NCI-H2081 treated with DMSO at 0.1 percent for 48 hours (cell line): ENCODE results near the gene BRMS1L.
"Not testable (repeated sequence)": the region's sequence is repeated elsewhere in the genome, so short reads cannot be mapped to it uniquely, and the experiment has no call there.

Source experiments
- DNase-seq: peaks from one replicate; lab custom pipeline; 2025; lab: John Stamatoyannopoulos, UW

Gene BRMS1L, protein sequence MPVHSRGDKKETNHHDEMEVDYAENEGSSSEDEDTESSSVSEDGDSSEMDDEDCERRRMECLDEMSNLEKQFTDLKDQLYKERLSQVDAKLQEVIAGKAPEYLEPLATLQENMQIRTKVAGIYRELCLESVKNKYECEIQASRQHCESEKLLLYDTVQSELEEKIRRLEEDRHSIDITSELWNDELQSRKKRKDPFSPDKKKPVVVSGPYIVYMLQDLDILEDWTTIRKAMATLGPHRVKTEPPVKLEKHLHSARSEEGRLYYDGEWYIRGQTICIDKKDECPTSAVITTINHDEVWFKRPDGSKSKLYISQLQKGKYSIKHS

DNA sequence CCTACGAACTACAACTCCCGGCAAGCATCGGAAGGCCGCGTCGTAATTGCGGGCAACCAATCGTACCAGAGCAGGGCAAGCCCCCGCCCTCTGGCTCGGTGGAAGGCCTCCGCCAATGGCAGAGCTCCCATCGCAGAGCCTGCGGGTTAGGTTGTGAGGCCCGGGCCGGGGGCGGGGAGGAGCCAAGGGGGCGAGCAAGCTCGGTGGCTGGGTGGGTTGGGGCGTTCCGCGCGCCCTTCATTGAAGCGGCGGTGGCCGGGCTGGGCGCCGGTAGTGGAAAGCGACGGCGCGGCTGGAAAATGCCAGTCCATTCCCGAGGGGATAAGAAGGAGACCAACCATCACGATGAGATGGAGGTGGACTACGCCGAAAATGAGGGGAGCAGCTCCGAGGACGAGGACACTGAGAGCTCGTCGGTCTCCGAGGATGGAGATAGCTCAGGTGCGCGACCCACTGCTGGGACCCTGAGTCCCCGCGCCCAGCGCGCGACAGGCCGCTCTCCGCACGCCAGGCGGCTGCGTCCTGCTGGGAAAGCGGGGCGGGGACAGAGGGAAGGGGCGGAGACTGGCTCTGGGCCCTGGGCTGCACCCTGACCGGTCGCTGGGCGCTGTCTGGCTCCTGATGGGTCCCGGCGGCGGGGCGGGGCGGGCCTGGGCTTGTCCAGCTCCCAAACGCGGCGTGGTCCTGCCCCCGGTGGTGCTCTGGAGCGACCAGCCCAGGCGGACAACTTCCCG, at the start of gene BRMS1L:
Gene BRMS1L, plus strand, starts transcription at position 121 of the 734 bp plus-strand sequence. Its CDS starts 179 bp downstream, at position 300.
- DNase-seq = peak; percentile 94

DNA sequence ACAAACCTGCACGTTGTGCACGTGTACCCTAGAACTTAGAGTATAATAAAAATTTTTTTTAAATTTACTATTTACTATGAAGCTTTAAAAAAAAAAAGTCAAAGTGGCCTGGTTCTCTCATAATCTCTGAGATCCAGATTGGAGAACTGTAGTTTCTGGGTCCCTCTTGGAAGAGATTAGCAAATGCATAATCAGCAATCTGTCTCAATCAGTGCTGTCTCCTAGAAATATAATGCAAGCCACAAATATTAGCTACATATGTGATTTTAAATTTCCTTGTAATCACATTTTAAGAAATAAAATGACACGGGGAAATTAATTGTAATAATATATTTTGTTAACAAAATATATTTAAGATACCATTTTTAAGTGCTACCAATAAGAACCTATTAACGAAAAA, 49.3 kb upstream of the BRMS1L start:
- no peak for DNase-seq

DNA sequence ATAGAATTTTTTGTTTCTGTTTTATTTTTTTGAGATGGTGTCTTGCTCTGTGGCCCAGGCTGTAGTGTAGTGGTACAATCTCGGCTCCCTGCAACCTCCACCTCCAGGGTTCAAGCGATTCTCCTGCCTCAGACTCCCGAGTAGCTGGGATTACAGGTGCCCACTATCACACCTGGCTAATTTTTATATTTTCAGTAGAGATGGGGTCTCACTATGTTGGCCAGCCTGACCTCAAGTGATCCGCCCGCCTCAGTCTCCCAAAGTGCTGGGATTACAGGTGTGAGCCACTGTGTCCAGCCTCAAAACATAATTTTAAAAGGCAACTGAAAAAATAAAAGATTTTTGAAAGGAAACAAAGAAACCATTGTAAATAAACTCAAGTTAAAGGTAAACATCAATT, 48.6 kb upstream of the BRMS1L start:
- DNase-seq = not testable (repeated sequence)

DNA sequence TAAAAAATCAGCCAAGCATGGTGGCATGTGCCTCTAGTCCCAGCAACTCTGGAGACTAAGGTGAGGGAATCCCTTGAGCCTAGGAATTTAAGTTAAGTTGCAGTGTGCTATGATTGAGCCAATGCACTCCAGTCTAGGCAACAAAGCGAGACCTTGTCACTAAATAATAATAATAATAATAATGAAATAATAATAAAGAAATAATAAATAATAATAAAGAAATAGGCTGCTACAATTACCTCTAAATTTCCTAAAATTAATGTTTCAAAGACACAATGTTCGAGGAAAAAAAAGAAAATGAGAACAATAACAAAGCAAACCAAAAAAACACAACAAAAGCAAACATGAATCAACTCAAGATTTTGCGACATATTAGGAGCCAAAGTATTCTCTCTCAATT, 46.8 kb upstream of the BRMS1L start:
- DNase-seq = no peak

DNA sequence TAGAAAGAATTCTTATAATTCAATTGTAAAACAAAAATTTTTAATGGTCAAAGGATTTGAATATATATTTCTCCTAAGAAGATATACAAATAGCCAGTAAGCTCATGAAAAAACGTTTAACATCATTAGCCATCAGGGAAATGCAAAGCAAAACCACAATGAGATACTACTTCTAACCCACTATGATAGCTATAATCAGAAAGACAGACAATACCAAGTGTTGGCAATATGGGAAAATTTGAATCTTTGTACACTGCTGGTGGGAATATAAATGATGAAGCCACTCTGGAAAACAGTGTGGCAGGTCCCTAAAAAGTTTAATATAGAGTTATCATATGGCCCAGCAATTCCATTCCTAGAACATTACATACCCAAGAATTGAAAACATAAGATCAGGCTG, 42.4 kb upstream of the BRMS1L start:
- DNase-seq = no peak

DNA sequence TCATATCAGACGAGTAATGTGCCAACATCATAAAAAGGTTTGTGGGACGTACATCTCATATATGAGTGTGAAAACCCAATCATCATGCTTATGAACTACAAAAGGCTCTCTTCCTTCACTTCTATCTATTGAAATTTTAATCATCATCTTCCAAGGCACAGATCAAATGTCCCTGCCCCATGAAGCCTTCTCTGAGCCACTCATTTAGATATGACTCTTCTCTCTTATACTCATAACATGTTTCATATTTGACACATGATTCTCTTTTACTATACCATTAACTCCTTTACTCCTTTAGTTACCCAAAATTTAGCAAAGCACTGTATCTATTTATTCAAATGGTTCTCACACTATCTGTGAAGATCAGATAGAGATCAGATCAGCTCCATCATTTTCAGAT, 39.3 kb upstream of the BRMS1L start:
- DNase-seq = no peak

DNA sequence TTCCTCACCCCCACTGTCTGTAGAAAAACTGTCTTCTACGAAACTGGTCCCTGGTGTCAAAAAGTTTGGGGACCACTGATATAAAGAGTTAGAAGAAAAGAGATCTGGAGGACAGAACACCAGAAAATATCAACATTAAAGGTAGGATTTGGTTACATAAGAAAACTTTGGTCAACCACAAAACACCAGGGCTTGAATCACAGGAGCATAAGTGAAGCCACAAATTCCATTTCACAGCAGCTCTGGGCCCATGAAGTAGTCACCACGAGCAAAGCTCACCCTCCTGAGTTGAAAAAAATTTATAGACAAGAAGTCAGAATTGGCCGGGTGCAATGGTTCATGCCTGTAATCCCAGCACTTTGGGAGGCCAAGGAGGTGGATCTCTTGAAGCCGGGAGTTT, 36.5 kb upstream of the BRMS1L start:
- DNase-seq = no peak

DNA sequence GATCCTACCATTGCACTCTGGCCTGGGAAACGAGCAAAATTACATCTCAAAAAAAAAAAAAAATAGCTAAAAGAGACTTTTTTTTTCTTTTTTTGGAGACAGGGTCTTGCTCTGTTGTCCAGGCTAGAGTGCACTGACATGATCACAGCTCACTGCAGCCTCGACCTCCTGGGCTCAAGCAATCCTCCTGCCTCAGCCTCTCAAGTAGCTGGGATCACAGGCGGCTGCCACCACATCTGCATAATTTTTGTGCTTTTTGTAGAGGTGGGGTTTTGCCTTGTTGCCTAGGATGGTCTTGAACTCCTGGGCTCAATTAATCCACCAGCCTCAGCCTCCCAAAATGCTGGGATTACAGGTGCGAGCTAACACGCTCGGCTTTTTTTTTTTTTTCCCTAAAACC, 28.3 kb upstream of the BRMS1L start:
- no peak for DNase-seq

DNA sequence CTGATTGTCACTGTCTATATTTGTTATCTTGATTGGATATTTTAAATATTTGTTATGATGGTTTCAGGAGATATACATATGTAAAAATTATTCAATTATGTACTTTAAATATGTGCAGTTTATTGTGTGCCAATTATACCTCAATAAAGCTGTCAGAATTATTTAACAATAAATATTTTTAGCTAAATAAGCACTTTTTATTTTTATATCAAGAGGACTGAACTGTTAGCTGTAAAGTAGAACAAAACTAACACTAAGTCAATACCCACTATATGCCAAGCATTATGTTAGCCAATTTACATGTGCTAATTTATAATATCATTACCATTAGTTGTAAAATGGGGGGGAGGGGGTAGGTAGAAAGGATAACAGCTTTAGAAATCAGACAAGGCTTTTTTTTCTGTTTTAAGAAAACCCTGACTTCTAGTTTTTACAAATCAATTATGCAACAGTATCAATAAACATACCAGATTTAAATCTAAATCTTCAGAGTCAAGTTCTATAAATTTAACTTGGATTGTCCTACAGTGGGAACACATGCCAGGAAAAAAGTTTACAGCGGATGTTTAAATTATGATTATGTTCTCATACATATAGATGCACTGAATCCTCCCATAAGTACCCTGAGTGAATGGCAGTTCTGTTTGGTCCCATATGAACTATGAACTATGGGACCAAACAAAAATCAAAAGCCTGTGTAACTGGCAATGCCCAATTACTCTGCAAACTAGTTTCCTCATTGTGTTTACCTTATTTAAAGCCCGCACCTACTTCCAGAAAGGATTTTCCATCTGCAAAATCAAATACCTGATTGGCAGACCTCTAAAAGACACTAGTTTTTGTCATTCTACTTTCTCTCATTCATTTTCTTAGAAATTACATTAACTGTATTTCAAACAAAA, 19.9 kb upstream of the BRMS1L start:
- no peak for DNase-seq

DNA sequence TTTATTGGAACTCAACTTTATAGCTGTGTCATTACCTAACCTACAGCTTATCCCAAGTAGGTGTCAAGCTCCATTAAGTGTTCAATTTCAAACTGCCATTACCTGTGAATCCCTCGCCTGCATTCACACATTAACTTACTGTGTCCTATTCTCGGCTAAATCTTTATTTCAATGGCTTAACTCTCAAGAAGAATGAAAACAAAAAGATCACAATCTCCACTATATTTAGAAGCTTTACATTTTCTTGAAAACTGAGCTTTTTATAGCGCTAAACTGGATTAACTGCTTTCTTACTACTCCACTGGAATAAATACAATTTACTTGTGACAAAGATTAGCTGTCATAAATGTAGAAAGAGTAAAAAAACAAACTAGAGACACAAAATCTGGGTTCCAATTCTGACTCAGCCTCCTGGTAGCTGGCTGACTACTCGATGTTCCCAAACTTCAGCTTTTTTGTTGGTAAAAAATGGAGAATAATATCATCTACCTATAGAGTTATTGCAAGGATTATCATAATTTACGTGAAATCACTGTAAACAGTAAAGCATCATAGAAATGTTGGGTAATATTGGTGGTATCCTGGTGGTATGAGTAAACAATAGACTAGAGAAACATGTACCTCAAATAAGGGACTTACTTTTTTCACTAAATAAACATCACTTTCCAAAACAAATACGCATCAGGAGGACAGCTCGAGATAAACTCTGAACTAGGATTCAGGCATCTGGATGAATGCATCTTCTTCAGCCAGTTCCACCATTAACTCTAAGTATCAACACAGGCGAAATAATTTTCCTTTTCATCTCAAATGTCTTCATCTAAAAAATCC, 18.8 kb upstream of the BRMS1L start:
- no peak for DNase-seq

DNA sequence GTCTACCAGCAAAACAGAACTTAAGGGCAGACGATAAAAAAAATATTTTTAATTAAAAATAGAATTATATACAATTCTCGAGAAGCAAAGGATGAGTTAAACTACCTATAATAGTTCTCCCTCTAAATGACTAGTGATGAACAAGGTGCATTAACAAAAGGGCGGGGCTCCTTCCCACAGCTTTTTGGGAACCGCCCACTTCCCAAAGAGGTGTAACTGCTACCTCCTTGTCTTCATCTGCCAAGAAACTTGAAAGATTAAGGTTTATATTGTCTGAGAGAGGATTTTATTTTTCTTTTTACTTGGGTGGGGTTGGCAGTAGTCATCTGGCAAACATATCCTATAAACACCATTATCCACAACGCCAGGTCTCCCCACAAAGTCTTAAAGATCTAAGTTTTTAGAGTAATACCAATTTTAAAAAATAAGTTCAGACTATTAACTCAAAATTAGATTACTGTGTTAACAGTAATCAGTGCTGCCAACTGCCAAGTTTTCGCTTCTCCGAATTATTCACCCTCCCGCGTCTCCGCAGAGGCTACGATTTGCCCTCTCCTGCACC, 18.0 kb upstream of the BRMS1L start:
- DNase-seq = no peak

DNA sequence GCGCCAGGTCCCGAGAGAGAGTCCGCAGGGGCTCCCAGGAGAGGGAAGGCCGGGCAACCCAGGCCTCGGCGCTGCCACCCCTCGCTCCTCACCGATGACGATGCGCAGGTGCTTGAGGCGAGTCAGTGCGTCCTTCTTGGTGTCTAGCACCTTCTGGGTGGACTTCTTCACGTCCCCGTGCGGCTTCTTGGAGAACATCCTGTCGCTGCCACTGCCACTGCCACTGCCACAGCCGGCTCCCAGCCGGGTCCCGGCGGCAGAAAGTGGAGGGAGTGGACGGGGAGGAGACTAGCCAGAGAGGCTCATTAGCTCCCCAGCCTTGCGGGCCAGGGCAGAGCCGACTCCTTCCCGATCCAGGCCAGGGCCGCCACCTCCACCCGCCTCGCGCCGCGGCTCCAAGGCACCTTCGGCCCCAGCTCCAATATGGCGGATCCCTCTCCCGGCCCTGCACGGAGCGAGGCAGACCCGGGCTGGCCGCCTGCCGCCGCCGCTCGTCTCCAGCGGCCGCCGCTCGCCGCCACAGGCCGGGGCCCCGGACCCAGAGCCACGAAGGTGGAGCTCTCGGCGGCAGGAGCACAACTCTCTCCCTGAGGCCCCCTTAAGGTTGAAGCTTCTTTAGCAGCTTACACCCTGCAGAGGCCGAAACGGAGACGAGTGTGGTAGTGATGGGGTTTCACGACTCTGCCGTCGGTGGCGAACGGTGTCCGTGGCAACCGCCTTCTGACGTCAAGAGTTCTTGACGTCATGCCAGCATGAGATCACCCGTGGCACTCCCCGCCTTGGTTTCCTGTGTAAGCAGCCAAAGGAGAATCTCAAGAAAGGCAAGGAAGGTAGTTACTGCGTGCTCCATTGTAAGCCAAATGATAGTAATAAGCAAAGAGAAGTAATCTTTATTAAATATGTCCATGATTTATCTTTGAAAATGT, 17.2 kb upstream of the BRMS1L start, which contains the start of gene RALGAPA1:
Gene RALGAPA1, minus strand, starts transcription at position 658 of the 926 bp plus-strand sequence. Its CDS starts 460 bp downstream, at position 198.
- DNase-seq = peak; percentile 91

DNA sequence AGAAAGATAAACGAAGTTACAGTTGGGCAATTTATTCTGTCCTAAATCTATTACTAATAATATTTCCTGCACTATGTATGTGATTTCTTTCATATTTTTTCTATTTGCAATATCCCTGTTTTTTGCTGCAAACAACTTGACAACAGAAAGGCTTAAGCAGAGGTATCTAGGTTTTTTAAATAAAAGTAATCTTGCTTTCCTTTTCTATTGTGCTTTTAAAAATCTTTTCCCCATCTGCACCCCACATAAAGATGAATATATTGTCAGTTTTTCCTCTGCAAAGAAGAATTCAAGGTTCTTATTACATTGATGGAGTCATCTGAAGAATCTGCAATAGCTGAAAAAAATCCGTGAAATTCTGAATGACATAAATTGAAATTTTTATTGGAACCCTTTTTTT, 16.5 kb upstream of the BRMS1L start:
- DNase-seq = no peak

DNA sequence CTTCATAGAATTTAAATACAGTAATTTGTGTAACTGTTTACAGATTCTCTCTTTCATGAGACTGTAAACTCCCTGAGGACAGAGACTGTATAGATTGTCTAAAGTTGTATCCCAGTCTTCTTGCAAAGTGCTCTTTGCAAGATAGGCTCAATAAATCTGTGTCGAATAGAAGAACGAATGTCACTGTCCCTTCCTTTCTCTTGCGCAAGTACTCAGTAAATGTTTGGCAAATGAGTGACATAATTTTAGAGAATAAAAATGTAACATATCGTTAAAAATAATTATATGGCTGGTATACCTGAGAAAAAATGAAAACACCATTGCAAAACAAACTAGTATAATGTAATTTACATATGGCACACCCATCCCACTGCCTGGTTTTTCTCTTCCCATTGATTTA, 15.2 kb upstream of the BRMS1L start:
- no peak for DNase-seq

DNA sequence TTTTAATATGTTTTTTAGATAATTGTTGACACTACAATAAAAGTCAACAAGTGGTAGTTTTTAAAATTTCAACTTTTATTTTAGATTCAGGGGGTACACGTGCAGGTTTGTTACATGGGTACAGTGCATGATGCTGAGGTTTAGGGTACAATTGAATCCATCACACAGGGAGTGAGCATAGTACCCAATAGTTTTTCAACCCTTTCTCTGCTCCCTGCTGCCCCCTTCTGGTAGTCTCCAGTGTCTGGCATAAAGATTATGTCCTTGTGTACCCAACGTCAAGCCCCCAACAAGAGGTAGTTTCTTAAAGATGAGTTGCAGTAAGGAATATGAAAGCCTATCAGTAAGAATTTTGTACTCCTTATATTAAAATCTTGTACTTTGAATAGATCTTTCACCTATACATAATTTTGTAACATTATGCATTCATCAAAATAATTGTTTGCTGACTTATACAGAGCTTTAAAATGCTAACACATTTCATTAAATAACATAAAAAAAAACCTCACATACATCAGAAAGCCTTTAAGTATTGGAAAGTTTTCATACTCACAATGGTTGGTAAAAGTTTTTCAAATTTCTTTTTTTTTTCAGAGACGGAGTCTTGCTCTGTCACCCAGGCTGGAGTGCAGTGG, 11.7 kb upstream of the BRMS1L start:
- peak; percentile 20 for DNase-seq

DNA sequence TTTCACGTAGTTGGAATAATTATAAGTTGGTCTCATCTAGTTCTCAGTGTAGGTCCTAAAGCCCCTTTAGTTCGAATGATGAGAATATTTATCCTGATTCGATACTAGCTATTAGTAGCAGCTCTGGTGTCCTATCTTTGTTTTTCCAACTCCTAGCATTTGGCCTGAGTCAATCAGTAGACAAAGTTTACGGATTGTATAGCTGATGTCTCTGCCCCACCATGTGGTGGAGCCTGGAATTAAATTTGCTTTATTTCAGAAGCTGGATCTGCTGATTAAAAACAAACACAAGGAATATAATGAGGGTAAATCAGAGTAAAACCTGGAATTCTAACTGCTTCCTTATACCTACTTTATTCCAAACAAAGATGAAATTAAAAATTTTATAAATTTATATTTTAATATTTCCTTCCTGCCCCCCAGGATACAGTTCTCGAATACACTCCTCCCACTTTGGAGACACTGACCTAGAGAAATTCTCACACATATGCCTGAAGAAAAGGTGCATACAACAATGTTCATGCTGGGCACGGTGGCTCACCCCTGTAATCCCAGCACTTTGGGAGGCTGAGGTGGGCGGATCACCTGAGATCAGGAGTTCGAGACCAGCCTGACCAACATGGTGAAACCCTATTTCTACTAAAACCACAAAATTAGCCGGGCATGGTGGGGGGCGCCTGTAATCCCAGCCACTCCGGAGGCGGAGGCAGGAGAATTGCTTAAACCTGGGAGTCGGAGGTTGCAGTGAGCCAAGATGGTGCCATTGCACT, 7.6 kb upstream of the BRMS1L start:
- no peak for DNase-seq

DNA sequence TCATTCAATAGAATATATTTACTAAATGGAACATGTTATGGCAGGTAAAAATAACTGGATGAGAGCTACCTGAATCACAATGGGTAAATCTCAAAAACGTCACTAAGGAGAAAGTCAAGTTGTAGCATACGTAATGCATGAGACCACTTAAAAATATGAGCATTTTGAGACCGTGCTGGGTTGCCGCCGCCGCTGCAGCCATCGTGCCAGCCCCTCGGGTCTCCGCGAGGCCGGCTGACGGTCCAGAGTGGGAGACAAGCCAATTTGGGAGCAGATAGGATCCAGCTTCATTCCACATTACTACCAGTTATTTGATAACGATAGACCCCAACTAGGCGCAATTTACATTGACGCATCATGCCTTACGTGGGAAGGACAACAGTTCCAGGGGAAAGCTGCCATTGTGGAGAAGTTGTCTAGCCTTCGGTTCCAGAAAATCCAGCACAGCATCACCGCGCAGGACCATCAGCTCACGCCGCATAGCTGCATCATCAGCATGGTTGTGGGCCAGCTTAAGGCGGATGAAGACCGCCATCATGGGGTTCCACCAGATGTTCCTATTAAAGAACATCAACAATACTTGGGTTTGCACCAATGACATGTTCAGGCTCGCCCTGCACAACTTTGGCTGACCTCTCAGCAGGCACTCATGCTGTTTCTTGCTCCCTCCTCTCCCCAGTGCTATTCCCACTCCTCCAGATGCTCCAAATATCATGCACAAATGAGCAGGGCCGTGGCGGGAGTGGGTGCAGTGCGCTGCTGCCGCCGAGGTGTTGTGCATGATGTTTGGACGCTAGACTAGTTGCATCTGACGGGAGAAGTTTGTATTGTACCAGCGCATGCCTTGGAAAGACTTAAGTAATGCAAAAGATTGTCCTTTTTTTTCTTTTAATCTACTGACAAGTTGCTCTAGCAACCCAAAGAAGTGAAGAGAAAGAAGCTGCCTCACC, 6.3 kb upstream of the BRMS1L start:
- no peak for DNase-seq
